HG03460 (cell line): ENCODE measurements around the gene NRXN3.
"Not testable (repeated sequence)": the region's sequence is repeated elsewhere in the genome, so short reads cannot be mapped to it uniquely, and the experiment has no call there.

Experiments
- ATAC-seq: cut with Tn5 transposase; IDR thresholded peaks from one replicate; pipeline ENCODE4 v1.9.1; 2021; ENCODE audit not compliant: unreplicated experiment

The NRXN3 gene

DNA sequence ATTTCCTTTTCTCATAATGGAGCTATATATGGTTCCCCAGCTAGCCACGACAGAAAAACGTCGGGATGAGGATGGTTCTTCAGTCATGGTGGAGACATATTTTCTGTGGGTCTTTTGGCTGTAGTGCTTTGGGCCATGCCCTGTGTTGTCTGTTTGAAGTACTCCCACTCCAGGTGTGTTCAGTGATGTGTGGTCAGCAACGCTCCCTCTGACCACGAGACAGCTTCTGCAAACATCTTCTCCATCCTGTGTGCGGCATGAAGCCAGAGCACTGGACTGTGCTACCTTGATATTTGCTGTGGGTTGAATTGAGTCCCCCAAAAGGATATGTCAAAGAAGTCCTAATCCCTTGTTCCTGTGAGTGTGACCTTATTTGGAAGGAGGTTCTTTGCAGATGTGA lies 931.2 kb downstream of the NRXN3 start:
- no peak for ATAC-seq

GRCh38 chr14:79103764-79104163 lies 933.6 kb downstream of the NRXN3 start:
- no peak for ATAC-seq

- not testable (repeated sequence) for ATAC-seq
These were observed 940.4 kb downstream of the NRXN3 start for GRCh38 chr14:79110564-79110963.

DNA sequence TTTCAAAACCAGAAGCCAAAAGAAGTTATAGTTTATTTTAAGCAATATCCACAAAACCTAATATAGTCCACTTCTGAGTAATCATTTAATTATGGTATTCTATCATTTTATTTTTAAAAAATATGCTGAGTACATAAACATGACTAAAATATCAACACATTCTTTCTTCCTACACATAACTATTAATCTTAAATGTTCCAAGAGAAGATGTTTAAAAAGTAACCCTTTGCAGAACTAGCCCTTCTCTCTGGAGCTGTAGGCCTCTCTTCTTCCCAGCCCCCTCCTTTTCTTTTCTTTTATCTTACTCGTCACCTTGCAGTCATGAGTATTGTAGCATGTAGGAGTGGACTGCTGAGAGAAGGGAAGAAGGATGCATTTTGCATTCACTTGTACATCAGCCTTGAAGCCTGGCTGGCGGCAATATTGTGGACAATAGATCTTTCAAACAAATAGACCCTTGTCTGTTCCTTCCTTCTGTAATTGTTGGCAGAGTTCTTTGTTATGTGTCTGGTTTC lies 941.9 kb downstream of the NRXN3 start:
- no peak for ATAC-seq

DNA sequence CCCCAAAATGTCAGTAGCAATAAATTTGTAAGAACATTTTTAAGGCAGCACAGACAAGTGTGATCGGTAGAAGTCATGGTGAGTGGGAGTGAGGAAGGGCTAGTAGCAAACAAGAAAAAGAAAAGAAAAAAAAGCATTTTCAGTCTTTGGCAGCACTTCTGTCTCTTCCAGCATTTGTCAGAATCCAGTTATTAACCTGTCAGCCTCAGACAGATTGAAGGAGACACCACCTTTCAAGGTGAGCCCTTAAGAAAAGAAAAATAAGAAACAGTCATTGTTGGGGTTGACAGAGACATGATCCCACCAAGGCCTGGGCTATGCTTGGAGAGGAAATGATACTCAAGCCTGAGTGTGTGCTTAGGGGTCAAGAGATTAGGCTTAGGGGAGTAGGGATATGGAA lies 947.4 kb downstream of the NRXN3 start:
- ATAC-seq, result no peak

GRCh38 chr14:79118291-79118690 lies 948.1 kb downstream of the NRXN3 start:
- ATAC-seq, result no peak

DNA sequence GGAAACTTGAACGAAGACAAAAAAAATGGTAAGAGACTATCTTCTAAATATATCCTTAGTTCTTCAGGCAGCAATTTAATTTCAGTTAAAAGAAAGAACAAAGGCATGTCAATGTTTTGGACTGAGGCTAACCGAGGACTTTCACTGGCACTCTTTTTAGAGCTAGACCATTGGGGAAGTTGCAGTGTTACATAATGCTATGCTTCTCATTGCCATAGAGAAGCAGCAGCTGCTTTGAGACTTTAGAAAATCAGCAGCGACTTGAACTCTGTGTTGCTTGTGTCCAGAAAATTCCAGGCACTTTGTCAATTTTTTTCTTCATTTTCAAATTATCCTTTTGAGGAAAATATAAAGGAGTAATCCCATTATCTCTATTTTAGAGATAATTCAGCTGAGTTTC lies 964.2 kb downstream of the NRXN3 start:
- no peak for ATAC-seq

- no peak for ATAC-seq
These were observed 966.2 kb downstream of the NRXN3 start for GRCh38 chr14:79136071-79137044.

- ATAC-seq, result no peak
These were observed 966.9 kb downstream of the NRXN3 start for GRCh38 chr14:79137045-79137430.

- ATAC-seq, result no peak
These were observed 967.7 kb downstream of the NRXN3 start for GRCh38 chr14:79137836-79138235.

- ATAC-seq, result no peak
These were observed 974.7 kb downstream of the NRXN3 start for GRCh38 chr14:79144896-79145295.

- no peak for ATAC-seq
These were observed 980.1 kb downstream of the NRXN3 start for GRCh38 chr14:79150226-79150625.

- ATAC-seq, result no peak
These were observed 987.2 kb downstream of the NRXN3 start for GRCh38 chr14:79157369-79157768.

DNA sequence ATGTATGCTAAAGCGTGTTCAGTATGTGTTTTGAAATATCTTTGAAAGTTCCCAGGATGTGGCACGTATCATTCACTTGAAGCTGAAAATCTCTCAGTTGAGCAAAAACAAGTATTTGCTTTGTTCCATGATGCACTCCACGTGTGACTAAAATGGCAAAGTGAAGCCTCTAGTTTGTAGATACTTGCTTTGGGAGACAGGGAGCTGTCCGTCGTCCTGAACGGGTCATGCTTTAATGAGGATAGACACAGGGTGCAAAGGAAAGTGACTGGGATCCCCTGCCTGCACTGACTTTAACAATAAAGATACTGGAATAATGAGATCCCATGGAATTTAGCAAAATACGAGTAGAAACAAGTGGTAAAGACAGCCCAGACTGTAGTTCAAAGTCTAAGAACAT lies 991.4 kb downstream of the NRXN3 start:
- ATAC-seq, result no peak

GRCh38 chr14:79162833-79163232 lies 992.7 kb downstream of the NRXN3 start:
- ATAC-seq, result no peak

- no peak for ATAC-seq
These were observed 995.4 kb downstream of the NRXN3 start for GRCh38 chr14:79165471-79166090.

DNA sequence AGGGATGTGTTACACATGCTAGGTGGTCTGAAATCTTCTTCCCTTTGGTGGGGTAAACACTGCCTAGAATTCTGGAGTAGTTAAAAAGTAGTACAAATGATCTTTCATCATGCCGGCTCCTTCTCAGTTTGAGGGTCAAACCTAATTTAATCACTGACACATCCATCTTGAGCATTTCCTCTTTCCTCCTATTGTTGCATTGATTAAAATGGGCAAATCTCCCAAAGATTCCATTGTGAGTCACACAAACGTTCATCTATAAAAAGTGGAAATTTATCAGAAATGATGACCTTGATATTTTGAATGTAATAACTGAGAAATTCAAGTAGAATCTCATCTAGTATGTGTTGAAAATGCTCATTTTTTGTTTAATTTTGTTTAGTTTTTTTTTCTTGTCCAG lies 996.0 kb downstream of the NRXN3 start:
- ATAC-seq, result no peak

- no peak for ATAC-seq
These were observed 997.8 kb downstream of the NRXN3 start for GRCh38 chr14:79167957-79168356.

- ATAC-seq, result no peak
These were observed 1005.5 kb downstream of the NRXN3 start for GRCh38 chr14:79175671-79176070.

DNA sequence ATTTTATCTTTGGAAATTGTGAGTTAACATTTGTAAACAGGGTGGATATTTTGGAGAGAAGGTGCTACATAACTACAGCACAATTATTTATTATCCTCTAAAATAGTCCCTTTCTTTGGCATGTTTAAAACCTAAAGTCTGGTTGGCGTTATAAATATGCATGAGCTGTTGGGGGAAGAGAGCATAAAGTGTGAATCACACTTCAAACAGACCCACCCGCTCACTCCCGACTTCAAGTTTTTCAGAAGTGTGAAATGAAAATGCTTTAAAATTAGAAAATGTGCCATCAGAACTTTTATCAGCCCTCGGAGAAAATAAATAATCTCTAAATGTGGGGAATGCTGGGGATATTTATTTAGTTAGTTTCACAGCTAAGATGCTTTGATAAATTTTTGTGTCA lies 1006.9 kb downstream of the NRXN3 start:
- no peak for ATAC-seq

DNA sequence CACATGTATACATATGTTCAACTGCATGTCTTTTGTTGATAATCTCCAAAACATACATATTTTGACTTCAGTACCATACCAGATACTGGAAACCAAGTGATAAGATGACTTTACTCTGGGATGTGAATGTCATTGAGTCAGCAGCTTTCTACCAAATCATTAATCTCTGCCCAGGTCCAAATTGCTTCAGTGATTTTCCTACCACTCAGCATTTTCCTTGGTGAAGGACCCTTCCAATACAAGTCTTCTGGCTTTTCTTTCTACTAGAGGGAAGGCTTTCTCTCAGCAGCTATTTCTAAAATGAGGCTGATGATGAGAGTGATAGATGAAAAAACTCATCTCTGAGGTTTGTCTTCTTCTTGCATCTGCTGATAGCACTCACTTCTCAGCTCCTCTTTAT lies 1008.5 kb downstream of the NRXN3 start:
- ATAC-seq, result no peak

DNA sequence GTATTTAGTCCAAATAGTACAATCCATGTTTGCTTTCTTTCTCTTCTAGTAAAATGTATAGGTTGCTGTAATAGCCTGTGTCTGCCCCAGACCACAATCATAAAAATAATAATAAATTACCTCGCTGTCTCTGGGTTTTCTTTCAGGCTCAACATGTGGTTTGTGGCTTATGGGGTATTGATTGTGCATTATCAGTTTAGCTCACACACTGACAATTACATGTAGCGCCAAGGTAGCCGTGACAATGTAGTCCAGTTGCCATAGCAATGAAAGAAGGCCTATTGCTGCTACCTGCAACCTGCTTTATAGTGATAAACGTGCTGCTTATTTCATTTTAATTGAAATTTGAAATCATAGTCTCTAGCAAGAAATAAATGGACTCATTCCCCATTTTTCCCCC lies 1009.8 kb downstream of the NRXN3 start:
- ATAC-seq, result no peak
